HepG2 (cell line): ENCODE measurements around the gene DUSP7. TPM values are rescaled to one million over a fixed set of nuclear protein-coding genes. Genes with fewer than 3 reads are reported as not detected.
A peak's percentile ranks its signal among the peaks of the same experiment; 100 is the strongest.

Experiments
- ELF1 ChIP-seq: sonication (generic); formaldehyde crosslinking; IDR thresholded peaks from 2 replicates; pipeline ENCODE4 v1.4.0; 2020; ENCODE audit warnings: missing genetic modification reagents
- HDAC1 ChIP-seq: sonication (generic); formaldehyde crosslinking; IDR thresholded peaks from 2 replicates; pipeline ENCODE4 v1.5.1; 2020; ENCODE audit warnings: mild to moderate bottlenecking, missing genetic modification reagents
- KAT7 ChIP-seq: IDR thresholded peaks from 2 replicates; pipeline ENCODE4 v1.6.1; 2018; ENCODE audit warnings: borderline replicate concordance, missing compliant biosample characterization
- MAZ ChIP-seq, 2 experiments: sonication (generic) in 1 of 2; formaldehyde crosslinking in 1 of 2; IDR thresholded peaks; 2 replicates each; pipeline versions ENCODE4 v1.5.0 to v1.6.1; 2012 to 2020; ENCODE audit warnings: low read depth in 2 of 2, mild to moderate bottlenecking in 2 of 2, borderline replicate concordance in 1 of 2, improper control_type of control experiment in 1 of 2, low read length in 1 of 2, missing genetic modification reagents in 1 of 2, moderate library complexity in 1 of 2
- NKX3-1 ChIP-seq: sonication (generic); formaldehyde crosslinking; IDR thresholded peaks from 2 replicates; pipeline ENCODE4 v1.5.0; 2020; ENCODE audit warnings: missing genetic modification reagents
- PITX1 ChIP-seq: sonication (generic); formaldehyde crosslinking; IDR thresholded peaks from 2 replicates; pipeline ENCODE4 v1.5.1; 2020; ENCODE audit warnings: mild to moderate bottlenecking, missing genetic modification reagents
- SPEN ChIP-seq: sonication (generic); formaldehyde crosslinking; IDR thresholded peaks from 2 replicates; pipeline ENCODE4 v1.5.1; 2020; ENCODE audit warnings: low read depth, mild to moderate bottlenecking, missing genetic modification reagents
- SRF ChIP-seq: IDR thresholded peaks from 2 replicates; pipeline ENCODE4 v1.6.1; 2011; ENCODE audit warnings: mild to moderate bottlenecking, low read depth, low read length, moderate library complexity
- SRSF1 ChIP-seq: fragments of 200-400 bp; formaldehyde crosslinking; optimal IDR thresholded peaks from 2 replicates; pipeline ENCODE3; 2017; ENCODE audit warnings: mild to moderate bottlenecking, low read depth, low read length, moderate library complexity
- SRY ChIP-seq: sonication (generic); formaldehyde crosslinking; IDR thresholded peaks from 2 replicates; pipeline ENCODE4 v1.8.0; 2022; ENCODE audit warnings: mild to moderate bottlenecking, missing genetic modification reagents
- ZFP1 ChIP-seq: IDR thresholded peaks from 2 replicates; pipeline ENCODE4 v1.6.1; 2016
- ZFP62 ChIP-seq: sonication (generic); formaldehyde crosslinking; IDR thresholded peaks from 2 replicates; pipeline ENCODE4 v1.4.0; 2020; ENCODE audit warnings: missing genetic modification reagents
- ZMYM3 ChIP-seq: sonication (generic); formaldehyde crosslinking; IDR thresholded peaks from 2 replicates; pipeline ENCODE4 v1.5.1; 2020; ENCODE audit warnings: mild to moderate bottlenecking, missing genetic modification reagents
- ZNF230 ChIP-seq: sonication (generic); formaldehyde crosslinking; IDR thresholded peaks from 2 replicates; pipeline ENCODE4 v1.4.0; 2020; ENCODE audit warnings: mild to moderate bottlenecking, missing genetic modification reagents
- ZNF460 ChIP-seq: sonication (generic); formaldehyde crosslinking; IDR thresholded peaks from 2 replicates; pipeline ENCODE4 v1.5.1; 2020; ENCODE audit warnings: missing genetic modification reagents, mild to moderate bottlenecking, borderline replicate concordance
- ZNF496 ChIP-seq: sonication (generic); formaldehyde crosslinking; IDR thresholded peaks from 2 replicates; pipeline ENCODE4 v1.8.1; 2023; ENCODE audit warnings: mild to moderate bottlenecking, moderate library complexity, missing genetic modification reagents; ENCODE audit not compliant: insufficient replicate concordance
- ZNF564 ChIP-seq: sonication (generic); formaldehyde crosslinking; IDR thresholded peaks from 2 replicates; pipeline ENCODE4 v1.8.1; 2023; ENCODE audit warnings: mild to moderate bottlenecking, missing genetic modification reagents
- ZNF577 ChIP-seq: sonication (generic); formaldehyde crosslinking; IDR thresholded peaks from 2 replicates; pipeline ENCODE4 v1.4.0; 2020; ENCODE audit warnings: mild to moderate bottlenecking, low read depth, missing genetic modification reagents, borderline replicate concordance
- ZNF768 ChIP-seq: sonication (generic); formaldehyde crosslinking; IDR thresholded peaks from 2 replicates; pipeline ENCODE4 v1.4.0; 2020; ENCODE audit warnings: missing genetic modification reagents
- polyA plus RNA-seq, 8 experiments: library from polyadenylated mRNA; depleted of rRNA in 3 of 8; stranded (reverse) in 7 of 8; unstranded in 1 of 8; fragments of >200 nt; fragmentation: Illumina TruSeq in 4 of 8; extraction: Trizol in 4 of 8; gene quantifications; 2 replicates each; pipeline versions ENCODE4 v1.2.1 to v1.2.3, GENCODE V29; 2011 to 2016; ENCODE audit warnings: low read depth in 4 of 8, missing spikeins in 1 of 8, mixed read lengths in 1 of 8; ENCODE audit not compliant: insufficient read depth in 1 of 8
- total RNA-seq, 5 experiments: library from RNA; depleted of rRNA; stranded (reverse); fragments of >200 nt; fragmentation: Illumina TruSeq; extraction: Trizol; gene quantifications; 2 replicates each; pipeline ENCODE4 v1.2.3, GENCODE V29; 2016; ENCODE audit warnings: low read depth in 1 of 5
- TF ChIP-seq, protein P1 (sequence below): sonication (generic); formaldehyde crosslinking; IDR thresholded peaks from 2 replicates; pipeline ENCODE4 v1.8.1; 2022; ENCODE audit warnings: mild to moderate bottlenecking, missing genetic modification reagents
- TF ChIP-seq, protein P2 (sequence below): sonication (generic); formaldehyde crosslinking; IDR thresholded peaks from 2 replicates; pipeline ENCODE4 v1.4.0; 2020; ENCODE audit warnings: low read depth, mild to moderate bottlenecking, missing genetic modification reagents
- TF ChIP-seq, protein P3 (sequence below), 2 experiments: fragments of 450-650 bp in 1 of 2; sonication (generic) in 1 of 2; formaldehyde crosslinking; IDR thresholded peaks; 2 replicates each; pipeline versions ENCODE4 v1.5.0 to v1.8.0; 2020 to 2022; ENCODE audit warnings: mild to moderate bottlenecking in 1 of 2, missing genetic modification reagents in 1 of 2
- TF ChIP-seq, protein P4 (sequence below): sonication (generic); formaldehyde crosslinking; IDR thresholded peaks from 2 replicates; pipeline ENCODE4 v1.4.0; 2020; ENCODE audit warnings: missing genetic modification reagents, low read depth, mild to moderate bottlenecking, borderline replicate concordance
- TF ChIP-seq, protein P5 (sequence below): sonication (generic); formaldehyde crosslinking; IDR thresholded peaks from 2 replicates; pipeline ENCODE4 v1.8.1; 2023; ENCODE audit warnings: mild to moderate bottlenecking, inconsistent platforms, moderate library complexity, missing genetic modification reagents, borderline replicate concordance

The DUSP7 gene
- total and polyA plus RNA-seq, 2 of the 13 experiments (the other 11 are each of a cell fraction or from before 2014, with no cell fraction given) = 6.6 to 8.8 TPM

DNA sequence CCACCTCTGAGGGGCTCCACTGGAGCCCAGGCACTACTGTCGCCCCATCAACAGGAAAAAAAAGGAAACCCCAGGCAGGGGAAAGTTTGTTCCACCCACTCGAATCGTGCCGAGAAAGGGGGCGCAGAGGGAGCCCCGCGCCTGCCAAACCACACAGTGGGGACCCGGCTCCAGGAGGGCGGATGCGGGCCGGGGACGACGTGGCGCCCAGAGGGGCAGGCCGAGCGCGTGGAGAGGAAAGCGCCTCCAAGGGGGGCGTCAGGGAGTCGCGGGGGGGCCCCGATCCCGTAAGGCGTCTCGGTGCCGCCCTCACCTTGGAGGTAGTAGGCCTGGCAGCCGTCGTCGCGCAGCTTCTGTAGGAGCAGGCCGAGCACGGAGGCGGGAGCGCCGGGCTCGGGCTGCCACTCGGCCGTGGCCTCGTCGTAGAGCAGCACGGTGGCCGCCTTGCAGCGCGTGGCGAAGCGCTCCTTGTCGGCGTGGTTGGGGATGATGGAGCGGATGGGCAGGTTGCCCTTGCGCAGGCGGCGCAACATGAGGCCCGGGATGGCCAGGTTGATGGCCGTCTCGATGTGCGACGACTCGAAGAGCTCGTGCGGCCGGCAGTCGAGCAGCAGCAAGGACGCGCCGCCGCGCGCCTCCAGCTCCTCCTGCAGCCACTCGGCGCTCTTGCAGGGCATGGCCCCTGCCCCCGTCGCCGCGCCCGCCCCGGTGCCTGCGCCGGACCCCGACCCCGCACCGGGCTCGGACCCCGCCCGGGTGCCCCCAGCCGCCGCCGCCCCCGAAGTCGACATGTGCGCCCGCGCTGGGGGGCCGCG, 627 bp downstream of the DUSP7 start (continued):
- no peak for TF ChIP-seq ZNF496 (CRISPR knock-in tag)
- TF ChIP-seq, protein P1, sequence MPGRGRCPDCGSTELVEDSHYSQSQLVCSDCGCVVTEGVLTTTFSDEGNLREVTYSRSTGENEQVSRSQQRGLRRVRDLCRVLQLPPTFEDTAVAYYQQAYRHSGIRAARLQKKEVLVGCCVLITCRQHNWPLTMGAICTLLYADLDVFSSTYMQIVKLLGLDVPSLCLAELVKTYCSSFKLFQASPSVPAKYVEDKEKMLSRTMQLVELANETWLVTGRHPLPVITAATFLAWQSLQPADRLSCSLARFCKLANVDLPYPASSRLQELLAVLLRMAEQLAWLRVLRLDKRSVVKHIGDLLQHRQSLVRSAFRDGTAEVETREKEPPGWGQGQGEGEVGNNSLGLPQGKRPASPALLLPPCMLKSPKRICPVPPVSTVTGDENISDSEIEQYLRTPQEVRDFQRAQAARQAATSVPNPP (CRISPR knock-in tag) = no peak
- 0 out of 2 replicates have a peak, but pooled peaks have one; percentile 64 for TF ChIP-seq HDAC1 (CRISPR knock-in tag)
- TF ChIP-seq ELF1 (CRISPR knock-in tag) = no peak
- TF ChIP-seq ZNF230 (CRISPR knock-in tag) = peak; percentile 47; the same call in 1 of the 2 replicates
- no peak for TF ChIP-seq MAZ (IDR thresholded peaks at IDR 0.05; ENCODE audit: borderline replicate concordance, low read depth, low read length)
- peak; percentile 20; the same call in 1 of the 2 replicates for TF ChIP-seq MAZ (CRISPR knock-in tag; IDR thresholded peaks at IDR 0.05; ENCODE audit: low read depth)
- TF ChIP-seq KAT7 = peak; percentile 44; the same call in 1 of the 2 replicates
- TF ChIP-seq, protein P2, sequence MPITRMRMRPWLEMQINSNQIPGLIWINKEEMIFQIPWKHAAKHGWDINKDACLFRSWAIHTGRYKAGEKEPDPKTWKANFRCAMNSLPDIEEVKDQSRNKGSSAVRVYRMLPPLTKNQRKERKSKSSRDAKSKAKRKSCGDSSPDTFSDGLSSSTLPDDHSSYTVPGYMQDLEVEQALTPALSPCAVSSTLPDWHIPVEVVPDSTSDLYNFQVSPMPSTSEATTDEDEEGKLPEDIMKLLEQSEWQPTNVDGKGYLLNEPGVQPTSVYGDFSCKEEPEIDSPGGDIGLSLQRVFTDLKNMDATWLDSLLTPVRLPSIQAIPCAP = peak; percentile 46; the same call in 1 of the 2 replicates
- TF ChIP-seq, protein P3, sequence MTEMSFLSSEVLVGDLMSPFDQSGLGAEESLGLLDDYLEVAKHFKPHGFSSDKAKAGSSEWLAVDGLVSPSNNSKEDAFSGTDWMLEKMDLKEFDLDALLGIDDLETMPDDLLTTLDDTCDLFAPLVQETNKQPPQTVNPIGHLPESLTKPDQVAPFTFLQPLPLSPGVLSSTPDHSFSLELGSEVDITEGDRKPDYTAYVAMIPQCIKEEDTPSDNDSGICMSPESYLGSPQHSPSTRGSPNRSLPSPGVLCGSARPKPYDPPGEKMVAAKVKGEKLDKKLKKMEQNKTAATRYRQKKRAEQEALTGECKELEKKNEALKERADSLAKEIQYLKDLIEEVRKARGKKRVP (CRISPR knock-in tag; IDR thresholded peaks at IDR 0.05) = no peak
- TF ChIP-seq ZNF768 (CRISPR knock-in tag) = peak; percentile 82
- TF ChIP-seq SRSF1 = peak; percentile 20
- peak; percentile 48; the same call in 1 of the 2 replicates for TF ChIP-seq ZMYM3 (CRISPR knock-in tag)
- peak; percentile 50; the same call in 1 of the 2 replicates for TF ChIP-seq SRY (CRISPR knock-in tag)
- TF ChIP-seq ZNF460 (CRISPR knock-in tag) = no peak
- TF ChIP-seq SPEN = peak; percentile 65; the same call in 1 of the 2 replicates
- TF ChIP-seq ZNF577 (CRISPR knock-in tag) = 0 out of 2 replicates have a peak, but pooled peaks have one; percentile 51
- peak; percentile 85; the same call in 1 of the 2 replicates for TF ChIP-seq ZNF564
- peak; percentile 72 for TF ChIP-seq PITX1 (CRISPR knock-in tag)
- TF ChIP-seq ZFP62 (CRISPR knock-in tag) = no peak
- TF ChIP-seq, protein P4, sequence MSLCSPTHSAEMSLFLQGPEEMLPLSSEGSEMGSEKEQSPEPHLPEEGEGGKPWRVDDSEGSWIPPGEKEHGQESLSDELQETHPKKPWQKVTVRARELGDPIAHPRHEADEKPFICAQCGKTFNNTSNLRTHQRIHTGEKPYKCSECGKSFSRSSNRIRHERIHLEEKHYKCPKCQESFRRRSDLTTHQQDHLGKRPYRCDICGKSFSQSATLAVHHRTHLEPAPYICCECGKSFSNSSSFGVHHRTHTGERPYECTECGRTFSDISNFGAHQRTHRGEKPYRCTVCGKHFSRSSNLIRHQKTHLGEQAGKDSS (CRISPR knock-in tag) = peak; percentile 71
- no peak for TF ChIP-seq ZFP1
- TF ChIP-seq NKX3-1 (CRISPR knock-in tag) = peak; percentile 91
- no peak for TF ChIP-seq SRF
- TF ChIP-seq, protein P5, sequence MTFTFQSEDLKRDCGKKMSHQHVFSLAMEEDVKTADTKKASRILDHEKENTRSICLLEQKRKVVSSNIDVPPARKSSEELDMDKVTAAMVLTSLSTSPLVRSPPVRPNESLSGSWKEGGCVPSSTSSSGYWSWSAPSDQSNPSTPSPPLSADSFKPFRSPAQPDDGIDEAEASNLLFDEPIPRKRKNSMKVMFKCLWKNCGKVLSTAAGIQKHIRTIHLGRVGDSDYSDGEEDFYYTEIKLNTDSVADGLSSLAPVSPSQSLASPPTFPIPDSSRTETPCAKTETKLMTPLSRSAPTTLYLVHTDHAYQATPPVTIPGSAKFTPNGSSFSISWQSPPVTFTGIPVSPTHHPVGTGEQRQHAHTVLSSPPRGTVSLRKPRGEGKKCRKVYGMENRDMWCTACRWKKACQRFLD (CRISPR knock-in tag) = no peak; the same call in 1 of the 2 replicates
